ENCODE data around the gene TRAPPC2L.

Gene TRAPPC2L

DNA sequence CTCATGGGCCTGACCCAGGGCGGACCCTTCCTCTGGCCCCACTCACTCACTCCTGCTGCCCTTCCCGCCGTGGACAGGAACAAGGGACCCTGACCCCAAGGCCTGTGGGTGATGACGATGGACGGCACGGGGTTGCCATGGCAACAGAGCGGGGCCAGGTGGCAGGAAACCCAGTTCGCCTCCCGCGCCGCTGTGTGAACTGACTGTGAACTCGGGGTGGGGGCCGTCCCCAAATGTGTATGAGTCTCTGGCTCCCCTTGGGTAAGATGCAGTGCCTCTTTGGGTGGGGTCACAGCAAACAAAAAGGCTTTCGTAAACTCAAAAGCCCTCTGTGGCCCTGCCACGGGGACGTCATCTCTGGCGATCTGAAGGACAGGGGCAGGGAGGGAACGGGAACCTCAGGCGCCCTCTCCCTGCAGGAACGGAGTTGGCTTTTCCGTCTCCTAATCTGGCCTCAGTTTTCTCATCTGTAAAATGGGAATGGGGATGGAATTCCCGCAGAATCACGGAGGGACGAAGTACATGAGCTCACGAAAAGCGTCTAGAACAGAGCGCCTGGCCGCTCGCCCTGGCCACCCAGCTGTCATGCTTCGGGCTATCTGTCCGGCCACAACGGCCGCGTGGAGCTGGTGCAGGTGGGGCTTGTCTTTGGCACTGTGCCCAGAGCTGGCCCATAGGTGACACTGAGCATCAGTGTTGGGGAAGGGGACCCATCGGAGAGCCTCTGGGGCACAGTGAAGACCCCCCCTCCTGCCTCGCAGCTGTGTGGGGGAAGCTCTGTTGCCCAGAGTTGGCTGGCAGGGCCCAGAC is 54.4 kb downstream of the TRAPPC2L start:
- FAIRE-seq: no peak

DNA sequence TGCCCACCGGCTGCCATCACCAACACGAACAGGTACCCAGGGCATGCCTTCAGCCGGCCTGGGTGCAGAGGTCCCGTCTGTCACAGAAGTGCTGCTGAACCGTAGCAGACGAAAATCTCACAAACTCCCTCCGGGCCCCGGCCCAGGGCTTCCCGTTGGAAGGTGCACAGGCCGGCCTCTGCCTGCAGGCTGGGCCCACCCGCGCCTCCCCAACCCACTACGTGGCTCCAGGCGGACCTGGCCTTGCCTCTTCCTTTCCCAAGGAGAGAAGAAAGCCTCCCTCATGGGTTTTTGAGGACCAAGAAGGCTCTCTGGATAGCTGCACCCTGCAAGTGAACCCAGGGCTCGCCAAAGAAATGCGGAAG is 55.0 kb downstream of the TRAPPC2L start:
- FAIRE-seq: no peak

All from TTC549 (cell line).